ENCODE measurements around the gene SEC14L5.

GRCh38 chr16:5060073-5060641 is 102.0 kb downstream of the SEC14L5 start:
- no peak for TF ChIP-seq CTCF (IDR thresholded peaks at IDR 0.05; ENCODE audit: poor library complexity)
- no peak for TF ChIP-seq EZH2 (IDR thresholded peaks at IDR 0.05; ENCODE audit: borderline replicate concordance)
